Naive thymus-derived CD8-positive, alpha-beta T cell (primary cell): ENCODE results near the gene PF4V1. TPM values are rescaled to one million over a fixed set of nuclear protein-coding genes. Genes with fewer than 3 reads are reported as not detected.

Source experiments
- ATAC-seq, 2 donors: fragments of 150-1000 bp; cut with Tn5 transposase in 1 of 2; sonication (Bioruptor Pico), chemical (Tn5 transposase) in 1 of 2; 1 replicate in 1 of 2; 2 replicates in 1 of 2; pipeline ENCODE4 v1.10.0; 2021; ENCODE audit warnings: mild to moderate bottlenecking in 2 of 2, moderate library complexity in 2 of 2
- POLR2A ChIA-PET: fragments of 350-600 bp; sonication (Branson Sonifier 250); formaldehyde crosslinking; loops from one replicate; lab custom pipeline; 2021; ENCODE audit warnings: antibody characterized with exemption; lab: Charles Lee
- DNase-seq, 10 donors: peaks; one replicate each; pipeline versions ENCODE4 v3.0.0 to v3.0.0-alpha.2; 2020 to 2022
- H3K27ac Mint-ChIP-seq, 10 donors: one replicate each; pipeline ENCODE4 v1.8.0; 2020 to 2022; ENCODE audit warnings: mild to moderate bottlenecking in 10 of 10, mixed read lengths in 10 of 10, moderate library complexity in 4 of 10, inconsistent platforms in 1 of 10
- H3K27me3 Mint-ChIP-seq, 5 donors: one replicate each; pipeline ENCODE4 v1.8.0; 2021 to 2022; ENCODE audit warnings: mixed read lengths in 5 of 5
- H3K36me3 Mint-ChIP-seq, 3 donors: one replicate each; pipeline ENCODE4 v1.8.0; 2020 to 2022; ENCODE audit warnings: mixed read lengths in 3 of 3, mild to moderate bottlenecking in 2 of 3, inconsistent platforms in 1 of 3
- H3K4me1 Mint-ChIP-seq, 4 donors: one replicate each; pipeline ENCODE4 v1.8.0; 2021 to 2022; ENCODE audit warnings: mixed read lengths in 4 of 4
- H3K4me3 Mint-ChIP-seq, 10 donors: one replicate each; pipeline ENCODE4 v1.8.0; 2020 to 2022; ENCODE audit warnings: mild to moderate bottlenecking in 10 of 10, mixed read lengths in 10 of 10, moderate library complexity in 6 of 10, inconsistent platforms in 1 of 10
- H3K9me3 Mint-ChIP-seq, 9 donors: one replicate each; pipeline ENCODE4 v1.8.0; 2020 to 2022; ENCODE audit warnings: mixed read lengths in 9 of 9, mild to moderate bottlenecking in 3 of 9, inconsistent platforms in 1 of 9, moderate library complexity in 1 of 9
- polyA plus RNA-seq, 3 donors: library from polyadenylated mRNA; unstranded; fragments of 300-500 nt; fragmentation: Illumina TruSeq; gene quantifications; one replicate each; pipeline ENCODE4 v1.2.3, GENCODE V29; 2021
- total RNA-seq, 8 experiments: library from RNA in 2 of 8; stranded (reverse) in 2 of 8; gene quantifications; one replicate each; pipeline ENCODE4 v1.2.3 and lab custom pipeline; 2021 to 2026

The PF4V1 gene
- total and polyA plus RNA-seq, 5 experiments from 2014 or later: not detected

DNA sequence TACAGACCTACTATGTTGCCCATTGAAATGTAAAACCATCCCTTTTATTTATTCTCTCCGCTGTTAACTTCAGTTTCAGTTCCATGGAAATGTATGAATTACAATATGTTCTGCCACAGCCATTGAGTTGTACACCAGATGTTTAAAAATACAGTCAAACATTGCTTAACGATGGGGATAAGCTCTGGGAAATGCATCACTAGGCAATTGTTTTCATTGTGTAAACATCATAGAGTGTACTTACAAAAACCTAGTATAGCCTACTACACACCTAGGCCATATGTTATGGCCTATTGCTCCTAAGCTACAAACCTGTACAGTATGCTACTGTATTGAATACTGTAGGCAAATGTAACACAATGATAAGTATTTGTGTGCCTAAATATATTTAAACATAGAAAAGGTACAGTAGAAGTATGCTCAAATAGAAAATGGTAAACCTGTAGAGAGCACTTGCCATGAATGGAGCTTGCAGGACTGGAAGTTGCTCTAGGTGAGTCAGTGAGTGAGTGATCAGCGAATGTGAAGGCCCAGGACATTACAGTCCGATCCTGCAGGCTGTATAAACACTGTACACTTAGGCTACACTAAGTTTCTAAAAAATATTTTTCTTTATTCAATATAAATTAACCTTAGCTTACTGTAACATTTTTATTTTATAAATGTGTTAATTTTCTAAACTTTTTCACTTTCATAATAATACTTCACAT, 2.7 kb upstream of the PF4V1 start:
- Mint-ChIP-seq H3K4me1 (no peaks in the 10 kb centered on the region), H3K4me3 (no peak overlapping the region), H3K9me3 (peaks cover 0 to 4% (median 0%) of the 10 kb centered on the region in 9 donors), H3K27ac (no peak overlapping the region), H3K27me3 (peaks cover 1 to 8% (median 5%) of the 10 kb centered on the region in 5 donors), H3K36me3 (no peaks in the 10 kb centered on the region)
- ATAC-seq (no peak), DNase-seq (no peak)
- POLR2A ChIA-PET: no interaction called here

DNA sequence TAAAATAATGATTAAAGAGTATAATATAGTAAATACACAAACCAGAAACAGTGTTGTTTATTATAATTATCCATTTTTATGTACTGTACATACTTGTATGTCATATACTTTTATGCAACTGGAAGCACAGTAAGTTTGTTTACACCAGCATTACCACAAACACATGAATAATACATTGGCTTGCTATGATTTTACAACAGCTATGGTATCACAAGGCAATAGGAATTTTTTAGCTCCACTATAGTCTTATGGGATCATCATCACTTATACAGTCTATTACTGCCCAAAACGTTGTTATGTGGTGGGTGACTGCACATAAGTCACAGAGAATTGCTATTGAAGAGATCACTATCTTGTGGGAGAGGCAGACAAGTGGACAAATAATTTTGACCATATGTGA, 1.8 kb upstream of the PF4V1 start:
- Mint-ChIP-seq H3K9me3 (peaks cover 0 to 4% (median 0%) of the 10 kb centered on the region in 9 donors), H3K4me1 (no peaks in the 10 kb centered on the region), H3K36me3 (no peaks in the 10 kb centered on the region), H3K4me3 (no peak overlapping the region), H3K27ac (no peak overlapping the region), H3K27me3 (peaks cover 1 to 8% (median 5%) of the 10 kb centered on the region in 5 donors)
- DNase-seq (no peak), ATAC-seq (no peak)
- POLR2A ChIA-PET: no interaction called here

DNA sequence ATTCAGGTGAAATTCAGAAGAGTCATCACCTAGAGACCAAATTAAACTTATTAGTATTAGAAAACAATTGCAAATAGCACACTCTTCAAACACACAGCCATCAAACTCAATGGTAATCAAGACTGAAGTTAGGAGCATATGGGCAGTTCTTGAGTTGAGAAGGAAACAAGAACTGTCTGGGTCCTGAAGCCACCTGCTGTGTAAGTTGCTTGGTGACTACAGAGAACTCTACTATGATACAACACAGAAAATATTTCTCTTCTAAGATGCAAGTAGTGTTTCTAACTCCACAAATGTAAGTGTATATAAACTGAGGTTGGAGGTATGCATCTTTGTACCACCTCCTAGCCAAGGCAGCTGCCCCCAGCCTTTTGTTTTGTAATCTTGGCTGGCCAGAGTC, 325 bp upstream of the PF4V1 start:
- Mint-ChIP-seq H3K36me3 (no peaks in the 10 kb centered on the region), H3K27me3 (peaks cover 1 to 8% (median 5%) of the 10 kb centered on the region in 5 donors), H3K9me3 (peaks cover 0 to 4% (median 0%) of the 10 kb centered on the region in 9 donors), H3K4me3 (no peak overlapping the region), H3K4me1 (no peaks in the 10 kb centered on the region), H3K27ac (no peak overlapping the region)
- POLR2A ChIA-PET: no interaction called here
- ATAC-seq (no peak), DNase-seq (no peak)

DNA sequence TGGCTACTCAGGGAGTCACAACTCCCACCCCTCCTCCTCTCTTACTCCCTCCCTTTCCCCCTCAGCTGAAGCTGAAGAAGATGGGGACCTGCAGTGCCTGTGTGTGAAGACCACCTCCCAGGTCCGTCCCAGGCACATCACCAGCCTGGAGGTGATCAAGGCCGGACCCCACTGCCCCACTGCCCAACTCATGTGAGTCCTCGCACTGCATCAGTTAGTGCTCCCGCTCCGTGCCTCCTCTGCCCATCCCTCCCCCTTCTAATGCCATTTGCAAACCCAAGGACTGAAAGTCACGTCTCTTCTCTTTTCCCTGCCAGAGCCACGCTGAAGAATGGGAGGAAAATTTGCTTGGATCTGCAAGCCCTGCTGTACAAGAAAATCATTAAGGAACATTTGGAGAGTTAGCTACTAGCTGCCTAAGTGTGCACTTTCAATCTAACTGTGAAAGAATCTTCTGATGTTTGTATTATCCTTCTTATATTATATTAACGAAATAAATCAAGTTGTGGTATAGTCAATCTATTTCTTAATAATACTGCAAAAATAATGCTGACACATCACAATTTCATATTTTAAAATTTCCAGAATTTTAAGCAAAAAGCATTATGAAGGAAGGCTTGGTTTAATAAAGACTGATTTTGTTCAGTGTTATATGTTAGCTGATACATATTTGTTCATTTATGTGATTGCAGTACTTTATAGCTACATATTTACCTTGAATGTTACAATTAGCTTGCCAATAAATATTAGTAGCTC, 800 bp downstream of the PF4V1 start:
- Mint-ChIP-seq H3K9me3 (peaks cover 0 to 4% (median 0%) of the 10 kb centered on the region in 9 donors), H3K27me3 (peaks cover 1 to 8% (median 5%) of the 10 kb centered on the region in 5 donors), H3K4me3 (no peak overlapping the region), H3K27ac (peak overlapping the region in 1 of 10 donors; percentile 65), H3K36me3 (no peaks in the 10 kb centered on the region), H3K4me1 (no peaks in the 10 kb centered on the region)
- ATAC-seq (no peak), DNase-seq (no peak)
- POLR2A ChIA-PET: no interaction called here

DNA sequence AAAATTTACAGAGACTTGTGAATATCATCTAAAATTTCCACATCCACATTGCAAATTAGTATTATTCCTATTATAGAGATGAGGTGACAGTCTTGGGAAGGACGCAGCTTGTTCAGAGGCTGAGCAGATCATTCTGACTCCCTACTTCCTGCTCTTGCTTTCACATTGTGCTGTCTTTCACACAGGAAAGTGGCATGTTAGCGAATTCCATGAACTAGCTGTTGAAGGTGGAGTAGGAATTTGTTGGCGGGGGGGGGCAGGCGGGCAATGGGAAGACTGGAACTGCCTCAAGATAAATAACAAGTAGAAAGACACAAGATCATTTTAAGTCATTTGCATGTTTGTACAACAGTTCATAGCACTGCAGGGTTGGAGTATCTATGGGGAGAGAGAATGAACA, 2.3 kb downstream of the PF4V1 start:
- Mint-ChIP-seq H3K27me3 (peaks cover 1 to 8% (median 5%) of the 10 kb centered on the region in 5 donors), H3K27ac (no peak overlapping the region), H3K36me3 (no peaks in the 10 kb centered on the region), H3K4me3 (no peak overlapping the region), H3K4me1 (no peaks in the 10 kb centered on the region), H3K9me3 (peaks cover 0 to 1% (median 0%) of the 10 kb centered on the region in 9 donors)
- DNase-seq: no peak
- no peak for ATAC-seq
- POLR2A ChIA-PET: no interaction called here

DNA sequence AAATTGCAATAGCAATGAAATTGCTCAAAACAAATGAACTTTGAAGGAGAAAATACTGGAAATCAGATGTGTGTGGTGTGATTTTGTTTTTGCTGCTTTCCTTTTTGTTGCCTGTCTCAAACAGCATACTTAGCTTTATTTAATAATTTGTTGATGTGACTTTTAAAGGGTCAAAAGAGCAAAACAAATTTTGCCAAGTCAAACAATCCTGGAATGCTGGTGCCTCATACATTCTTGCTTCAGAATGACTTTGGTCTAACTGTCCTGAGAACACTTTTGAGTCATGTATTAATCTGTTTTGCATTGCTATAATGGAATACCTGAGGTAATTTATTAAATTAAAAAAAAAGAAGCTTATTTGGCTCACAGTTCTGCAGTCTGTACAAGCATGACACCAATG, 3.4 kb downstream of the PF4V1 start:
- DNase-seq (no peak), ATAC-seq (no peak)
- Mint-ChIP-seq H3K27me3 (peaks cover 1 to 8% (median 5%) of the 10 kb centered on the region in 5 donors), H3K4me1 (no peaks in the 10 kb centered on the region), H3K36me3 (no peaks in the 10 kb centered on the region), H3K27ac (no peak overlapping the region), H3K9me3 (peaks cover 0 to 1% (median 0%) of the 10 kb centered on the region in 9 donors), H3K4me3 (no peak overlapping the region)
- POLR2A ChIA-PET: no interaction called here

DNA sequence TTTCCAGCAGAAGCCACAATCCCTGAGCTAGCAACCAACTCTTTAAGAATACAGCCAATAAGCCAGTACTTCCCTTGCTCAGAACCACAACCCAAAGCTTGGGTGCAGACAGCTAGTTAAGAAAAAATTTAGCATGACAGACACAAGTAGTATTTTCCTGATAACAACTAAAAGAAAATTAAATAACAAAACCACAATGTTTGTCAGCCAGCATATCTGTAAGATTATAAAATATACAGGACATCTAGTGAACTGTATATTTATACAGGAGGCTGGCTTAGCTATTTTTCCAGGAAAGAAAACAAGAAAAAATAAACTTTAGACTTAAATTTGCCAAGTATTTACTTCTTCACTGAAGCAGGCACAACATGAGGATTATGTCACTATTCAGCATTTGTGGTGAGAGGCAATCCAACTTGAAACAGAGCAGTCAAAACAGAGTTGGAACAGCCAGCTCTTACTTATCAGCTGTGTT, 6.6 kb downstream of the PF4V1 start:
- Mint-ChIP-seq H3K36me3 (no peaks in the 10 kb centered on the region), H3K27ac (no peak overlapping the region), H3K4me3 (no peak overlapping the region), H3K9me3 (peaks cover 0 to 1% (median 0%) of the 10 kb centered on the region in 9 donors), H3K27me3 (peaks cover 1 to 10% (median 5%) of the 10 kb centered on the region in 5 donors), H3K4me1 (no peaks in the 10 kb centered on the region)
- POLR2A ChIA-PET: no interaction called here
- ATAC-seq (no peak), DNase-seq (no peak)

DNA sequence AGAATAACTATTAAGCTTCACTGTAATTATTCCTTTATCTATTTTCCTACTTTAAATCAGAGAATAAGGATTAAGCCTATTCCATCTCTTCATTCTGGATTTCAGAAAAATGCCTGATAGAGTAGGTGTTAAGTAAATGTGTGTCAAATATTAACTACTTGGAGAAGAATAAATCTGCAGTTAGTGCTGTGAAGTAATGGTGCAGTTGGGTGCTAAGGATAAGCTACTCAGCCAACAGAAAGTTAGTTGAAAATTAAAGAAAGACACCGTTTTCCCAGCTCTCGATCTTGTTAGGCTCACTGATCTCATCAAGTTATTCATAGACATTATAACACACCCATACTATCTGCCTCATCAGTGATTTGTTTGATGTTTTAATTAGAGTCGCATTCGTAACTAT, 7.1 kb downstream of the PF4V1 start:
- Mint-ChIP-seq H3K27ac (no peak overlapping the region), H3K4me3 (no peak overlapping the region), H3K4me1 (no peaks in the 10 kb centered on the region), H3K36me3 (no peaks in the 10 kb centered on the region), H3K27me3 (peaks cover 0 to 10% (median 4%) of the 10 kb centered on the region in 5 donors), H3K9me3 (peaks cover 0 to 1% (median 0%) of the 10 kb centered on the region in 9 donors)
- POLR2A ChIA-PET: no interaction called here
- DNase-seq: no peak
- no peak for ATAC-seq

DNA sequence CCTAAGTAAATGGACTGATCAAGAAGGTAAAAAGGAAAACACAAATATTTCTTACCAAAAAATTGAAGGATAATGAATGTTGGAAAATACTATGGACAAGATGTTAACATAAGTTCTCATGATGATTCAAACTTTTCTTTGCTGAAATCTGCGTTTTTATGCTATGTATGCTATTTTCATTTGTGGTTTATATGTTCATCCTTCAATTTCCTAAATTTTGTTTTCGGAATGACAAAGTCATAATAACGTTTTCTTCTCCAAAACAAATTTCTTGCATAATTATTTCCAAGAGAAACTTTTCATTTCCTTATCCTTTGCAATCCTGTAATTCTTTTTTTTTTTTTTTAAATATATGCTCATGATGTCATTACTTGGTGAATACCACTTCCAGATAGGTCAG, 7.8 kb downstream of the PF4V1 start:
- H3K27me3 Mint-ChIP-seq: peaks cover 0 to 10% (median 4%) of the 10 kb centered on the region in 5 donors
- no peaks in the 10 kb centered on the region for H3K4me1 Mint-ChIP-seq
- no peak overlapping the region for H3K27ac Mint-ChIP-seq
- POLR2A ChIA-PET: no interaction called here
- no peaks in the 10 kb centered on the region for H3K36me3 Mint-ChIP-seq
- DNase-seq: no peak
- ATAC-seq: no peak
- H3K9me3 Mint-ChIP-seq: peaks cover 0 to 1% (median 0%) of the 10 kb centered on the region in 9 donors
- no peak overlapping the region for H3K4me3 Mint-ChIP-seq

DNA sequence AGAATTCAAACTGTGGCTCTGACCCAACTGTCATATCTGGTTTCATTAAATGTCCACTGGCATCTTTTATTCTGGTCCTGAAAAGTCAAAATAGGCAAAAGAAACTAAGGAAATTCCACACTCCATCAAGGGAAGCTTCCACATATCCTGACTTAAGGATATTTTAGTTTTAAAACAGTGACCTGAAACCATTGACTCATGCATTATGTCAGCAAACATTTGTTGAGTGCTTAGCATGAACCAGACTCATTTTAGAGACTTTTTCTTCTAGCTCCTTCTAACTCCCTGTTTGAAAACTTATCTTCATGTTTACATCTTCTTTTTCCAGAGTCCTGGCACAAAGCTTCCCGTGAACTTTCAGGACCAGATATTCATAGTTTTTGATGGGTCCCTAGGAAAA, 9.2 kb downstream of the PF4V1 start:
- POLR2A ChIA-PET: no interaction called here
- Mint-ChIP-seq H3K9me3 (no peaks in the 10 kb centered on the region), H3K4me1 (no peaks in the 10 kb centered on the region), H3K36me3 (no peaks in the 10 kb centered on the region), H3K27ac (no peak overlapping the region), H3K4me3 (no peak overlapping the region), H3K27me3 (peaks cover 0 to 10% (median 4%) of the 10 kb centered on the region in 5 donors)
- no peak for DNase-seq
- no peak for ATAC-seq

DNA sequence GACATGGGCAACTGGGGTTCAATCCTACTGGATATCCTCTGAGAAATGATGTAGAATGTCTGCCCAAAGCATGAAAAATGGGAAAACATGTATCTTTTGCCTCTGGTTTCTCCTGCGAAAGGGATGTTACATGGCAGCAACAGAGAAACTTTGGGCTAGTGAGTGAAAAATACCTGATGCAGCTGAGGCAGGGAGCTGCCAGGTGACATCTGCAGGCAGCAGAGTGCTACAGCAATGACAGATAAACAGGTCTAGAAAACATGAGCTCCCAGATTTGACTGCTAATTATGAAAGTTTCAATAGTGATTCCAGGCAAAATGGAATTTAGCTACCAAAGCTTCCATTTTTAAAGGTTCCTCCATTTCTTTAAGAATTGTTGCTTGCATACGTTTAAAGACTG, 11.3 kb downstream of the PF4V1 start:
- Mint-ChIP-seq H3K36me3 (no peaks in the 10 kb centered on the region), H3K9me3 (no peaks in the 10 kb centered on the region), H3K4me3 (no peak overlapping the region), H3K27me3 (peaks cover 11 to 25% (median 14%) of the 10 kb centered on the region in 5 donors), H3K27ac (no peak overlapping the region), H3K4me1 (peaks cover 0 to 13% (median 5%) of the 10 kb centered on the region in 4 donors)
- ATAC-seq (no peak), DNase-seq (no peak)
- POLR2A ChIA-PET: no interaction called here

DNA sequence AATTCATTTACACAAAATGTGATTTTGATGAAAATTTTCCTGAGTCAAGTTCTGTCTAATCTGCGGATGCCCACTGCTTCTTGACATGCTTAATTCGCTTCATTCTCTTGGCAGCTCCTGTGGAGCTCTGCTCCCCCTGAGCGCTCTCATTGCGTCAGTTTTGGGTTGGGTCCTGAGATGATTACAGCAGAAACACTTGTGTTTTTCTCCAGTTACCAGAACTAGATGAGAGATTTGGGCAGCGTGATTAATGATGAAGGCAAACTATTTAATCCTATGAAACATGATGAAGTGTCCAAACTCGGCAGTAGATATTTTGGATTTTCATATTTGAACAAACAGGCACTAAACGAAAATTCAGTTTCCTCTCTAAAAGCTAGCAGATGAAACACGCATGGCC, 11.9 kb downstream of the PF4V1 start:
- H3K4me3 Mint-ChIP-seq: no peak overlapping the region
- H3K4me1 Mint-ChIP-seq: peaks cover 0 to 16% (median 7%) of the 10 kb centered on the region in 4 donors
- ATAC-seq (no peak), DNase-seq (no peak)
- H3K27me3 Mint-ChIP-seq: peaks cover 13 to 31% (median 16%) of the 10 kb centered on the region in 5 donors
- H3K27ac Mint-ChIP-seq: no peak overlapping the region
- H3K36me3 Mint-ChIP-seq: no peaks in the 10 kb centered on the region
- H3K9me3 Mint-ChIP-seq: no peaks in the 10 kb centered on the region
- POLR2A ChIA-PET: no interaction called here

DNA sequence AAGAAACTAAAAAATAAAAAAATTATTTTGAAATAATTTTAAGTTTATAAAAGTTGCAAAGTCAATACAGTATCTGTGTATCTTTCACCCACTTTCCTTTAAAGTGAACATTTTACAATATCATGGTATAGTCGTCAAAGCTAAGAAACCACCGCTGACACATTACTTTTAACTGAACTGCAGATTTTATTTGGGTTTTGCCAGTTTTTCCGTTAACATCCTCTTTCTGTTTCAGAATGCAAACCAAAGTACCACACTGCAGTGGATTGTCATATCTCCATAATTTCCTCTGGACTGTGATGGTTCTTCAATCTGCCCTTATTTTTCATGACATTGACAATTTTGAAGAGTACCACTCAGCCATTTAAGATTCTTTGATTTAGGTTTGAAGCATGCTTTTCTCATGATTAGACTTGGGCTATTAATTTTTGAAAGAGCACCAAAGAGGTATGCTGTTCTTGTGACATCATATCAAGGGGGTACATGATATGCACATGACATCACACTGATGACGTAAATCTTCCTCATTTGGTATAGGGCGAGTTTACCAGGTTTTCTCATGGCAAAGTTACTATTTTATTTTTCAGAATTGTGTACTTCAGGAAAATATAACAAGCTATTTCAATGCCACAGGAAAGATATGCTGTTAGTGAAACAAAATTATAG, 12.5 kb downstream of the PF4V1 start:
- H3K27ac Mint-ChIP-seq: no peak overlapping the region
- DNase-seq: no peak
- POLR2A ChIA-PET: no interaction called here
- no peak for ATAC-seq
- no peaks in the 10 kb centered on the region for H3K36me3 Mint-ChIP-seq
- no peak overlapping the region for H3K4me3 Mint-ChIP-seq
- no peaks in the 10 kb centered on the region for H3K9me3 Mint-ChIP-seq
- peaks cover 0 to 16% (median 7%) of the 10 kb centered on the region in 4 donors for H3K4me1 Mint-ChIP-seq
- peaks cover 13 to 34% (median 16%) of the 10 kb centered on the region in 5 donors for H3K27me3 Mint-ChIP-seq
